Right lobe of liver (tissue), 6 donors: ENCODE results near the gene DOK6. TPM values are rescaled to one million over a fixed set of nuclear protein-coding genes. Genes with fewer than 3 reads are reported as not detected.
"Not testable (repeated sequence)": the region's sequence is repeated elsewhere in the genome, so short reads cannot be mapped to it uniquely, and the experiment has no call there.

Source experiments
- ATAC-seq, 4 donors: fragments of 200-7000 bp; cut with Tn5 transposase; one replicate each; pipeline ENCODE4 v1.9.1; 2020; ENCODE audit warnings: mild to moderate bottlenecking in 4 of 4, moderate library complexity in 4 of 4
- DNase-seq, 3 donors: peaks; one replicate each; pipeline ENCODE4 v3.0.0-alpha.2; 2020
- H3K27ac ChIP-seq, 3 donors: fragments of 200-600 bp; one replicate each; pipeline ENCODE4 v1.8.0; 2022
- H3K27me3 ChIP-seq, 2 donors: fragments of 200-600 bp; one replicate each; pipeline ENCODE4 v1.8.0; 2022
- H3K36me3 ChIP-seq, 4 donors: fragments of 200-600 bp; sonication (generic) in 1 of 4; one replicate each; pipeline versions ENCODE4 v1.5.1 to v1.8.0; 2017 to 2022; ENCODE audit warnings: control low read depth in 1 of 4
- H3K4me1 ChIP-seq, 4 donors: fragments of 200-600 bp; sonication (generic) in 1 of 4; one replicate each; pipeline versions ENCODE4 v1.5.1 to v1.8.0; 2017 to 2022; ENCODE audit warnings: control low read depth in 1 of 4
- H3K4me3 ChIP-seq, 3 donors: fragments of 200-600 bp; one replicate each; pipeline ENCODE4 v1.8.0; 2022
- H3K9me3 ChIP-seq, 4 donors: fragments of 200-600 bp; sonication (generic) in 1 of 4; one replicate each; pipeline versions ENCODE4 v1.5.1 to v1.8.0; 2017 to 2022; ENCODE audit warnings: control low read depth in 1 of 4
- CTCF ChIP-seq, 4 donors: fragments of 200-600 bp in 3 of 4; fragments of 450-650 bp in 1 of 4; IDR thresholded peaks; one replicate each; pipeline versions ENCODE4 v1.5.1 to v1.8.0; 2016 to 2022; ENCODE audit warnings: antibody characterized with exemption in 4 of 4, mild to moderate bottlenecking in 2 of 4
- POLR2A ChIP-seq: fragments of 450-650 bp; IDR thresholded peaks from one replicate; pipeline ENCODE4 v1.6.1; 2017; ENCODE audit warnings: antibody characterized with exemption, mild to moderate bottlenecking
- WGBS: methylation state at CpG from one replicate; pipeline ENCODE4 v1.1.6; 2018; ENCODE audit warnings: low coverage, low lambda C conversion rate; ENCODE audit not compliant: insufficient coverage; ENCODE audit errors: missing lambda C conversion rate; 5-methylcytosine and 5-hydroxymethylcytosine counted together
- intact Hi-C, 2 donors: fragments of 100-400 bp; cut with DNase I; formaldehyde crosslinking; loops; one replicate each; pipeline versions ENCODE4 v1.11.2 to v1.14.1; 2022
- long read RNA-seq: library from polyadenylated mRNA; unstranded; transcript quantifications from one replicate; pipeline ENCODE4 v2.0.0, GENCODE V29; 2019
- total RNA-seq, 6 experiments: library from RNA; depleted of rRNA in 2 of 6; stranded (reverse); fragments of >200 nt in 2 of 6; fragmentation: NEBNext Ultra II Directional in 3 of 6; extraction: Animal tissue kit (Norgen Biotek cat#: 25700) in 3 of 6; gene quantifications; one replicate each; pipeline versions ENCODE4 v1.1.0 to v1.2.4, GENCODE V29; 2016 to 2023
- donor health status: DM: no; HTN: yes; CAD: no.
- donor health status: DM: no; HTN: no; CAD: no.
- donor health status: DM: no; HTN: no; CAD: no.
- donor health status: DM: no; HTN: yes; CAD: no.
- donor health status: DM: no; HTN: yes; CAD: no.

DOK6 gene
- 1 to 10 TPM in 4 of 6 experiments, under 1 TPM in 1, not detected in 1; 0.37 to 2.9 (median 2.1) TPM for total RNA-seq
- long read RNA-seq = 0 reads

DNA sequence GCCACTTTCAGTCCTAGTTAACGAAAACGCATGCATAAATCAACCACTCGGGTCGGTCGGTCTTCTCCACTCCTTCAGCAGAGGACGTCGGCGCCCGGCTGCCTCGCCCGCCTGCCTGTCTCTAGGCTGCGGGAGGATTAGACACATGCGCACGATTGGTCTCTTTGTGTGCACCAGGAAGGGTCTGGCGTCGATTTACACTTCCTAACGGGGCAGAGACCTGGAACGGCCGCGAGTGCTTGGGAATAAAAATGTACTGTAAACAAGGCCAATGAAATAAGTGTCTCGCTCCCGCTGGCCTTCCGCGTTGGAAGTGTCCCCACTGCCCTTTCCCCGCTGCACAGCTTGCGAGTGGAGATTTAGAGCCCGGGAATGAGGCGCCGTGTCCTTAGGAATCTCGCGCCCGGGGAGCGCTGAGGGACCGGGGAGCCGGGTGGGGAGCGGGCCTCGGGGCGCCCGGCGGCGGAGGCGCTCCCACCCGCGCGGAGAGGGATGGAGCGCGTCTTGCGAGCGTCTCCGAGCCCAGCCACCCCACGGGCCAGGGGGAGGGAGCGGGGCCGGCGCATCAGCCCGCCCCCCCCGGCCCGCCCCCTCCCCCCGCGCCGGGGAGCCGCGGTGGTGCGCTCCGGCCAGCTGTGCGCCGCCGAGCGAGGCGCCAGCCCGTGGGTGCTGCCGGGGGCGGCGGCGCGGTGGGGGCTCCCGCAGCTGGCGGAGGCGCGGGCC, at the start of gene DOK6:
Gene DOK6, plus strand, starts transcription at position 636 of the 723 bp plus-strand sequence.
- no peak for TF ChIP-seq CTCF (IDR thresholded peaks at IDR 0.05)
- ATAC-seq (peak; percentile 76 to 83 (median 80)), DNase-seq (peak; percentile 60 to 68 (median 63))
- Histone ChIP-seq H3K9me3 (no peaks in the 10 kb centered on the region), H3K27ac (peak within 1 kb of the TSS in 2 of 3 donors; percentile 28 to 55), H3K27me3 (no peaks in the 10 kb centered on the region), H3K4me3 (peak within 1 kb of the TSS; percentile 52 to 69 (median 53)), H3K36me3 (no peaks in the 10 kb centered on the region), H3K4me1 (peaks cover 0 to 4% (median 0%) of the 10 kb centered on the region in 4 donors)
- 0% methylated on average over 23 of the region's 79 CpGs for WGBS
- intact Hi-C loops = no loop called here

DNA sequence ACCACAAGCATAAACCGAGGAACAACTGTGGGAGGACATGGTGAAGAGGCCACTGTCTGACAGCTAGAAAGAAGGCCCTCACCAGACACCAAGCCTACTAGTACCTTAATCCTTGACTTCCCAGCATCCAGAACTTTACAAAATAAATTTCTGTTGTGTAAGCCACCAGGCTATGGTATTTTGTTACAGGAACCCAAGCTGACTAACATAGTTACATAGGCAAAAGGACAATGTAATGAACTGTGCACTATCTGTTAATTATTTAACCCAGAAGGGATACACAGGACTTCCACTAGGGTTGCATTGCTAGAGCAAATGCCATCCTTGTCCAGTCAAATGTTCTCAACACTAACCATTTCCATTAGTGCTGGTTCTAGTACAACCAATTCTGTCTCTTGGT, 47.7 kb upstream of the DOK6 start:
- no peak overlapping the region for H3K27ac ChIP-seq
- no peaks in the 10 kb centered on the region for H3K36me3 ChIP-seq
- H3K27me3 ChIP-seq = no peaks in the 10 kb centered on the region
- no peak for ATAC-seq
- H3K4me1 ChIP-seq = no peaks in the 10 kb centered on the region
- DNase-seq = no peak
- 88% methylated on average over 1 of the region's 1 CpG for WGBS
- TF ChIP-seq POLR2A (no peak), CTCF (IDR thresholded peaks at IDR 0.05) (no peak)
- intact Hi-C loops = no loop called here
- H3K4me3 ChIP-seq = no peak overlapping the region
- H3K9me3 ChIP-seq = no peaks in the 10 kb centered on the region

- Histone ChIP-seq H3K27ac (no peak overlapping the region), H3K4me1 (no peaks in the 10 kb centered on the region), H3K27me3 (no peaks in the 10 kb centered on the region), H3K36me3 (no peaks in the 10 kb centered on the region), H3K4me3 (no peak overlapping the region), H3K9me3 (no peaks in the 10 kb centered on the region)
- intact Hi-C loops = no loop called here
- WGBS = 66% methylated on average over 4 of the region's 4 CpGs
- DNase-seq = no peak
- ATAC-seq = no peak
- TF ChIP-seq CTCF (IDR thresholded peaks at IDR 0.05) = no peak
- TF ChIP-seq POLR2A = no peak
Observed at GRCh38 chr18:69357590-69357989, 43.1 kb upstream of the DOK6 start.

DNA sequence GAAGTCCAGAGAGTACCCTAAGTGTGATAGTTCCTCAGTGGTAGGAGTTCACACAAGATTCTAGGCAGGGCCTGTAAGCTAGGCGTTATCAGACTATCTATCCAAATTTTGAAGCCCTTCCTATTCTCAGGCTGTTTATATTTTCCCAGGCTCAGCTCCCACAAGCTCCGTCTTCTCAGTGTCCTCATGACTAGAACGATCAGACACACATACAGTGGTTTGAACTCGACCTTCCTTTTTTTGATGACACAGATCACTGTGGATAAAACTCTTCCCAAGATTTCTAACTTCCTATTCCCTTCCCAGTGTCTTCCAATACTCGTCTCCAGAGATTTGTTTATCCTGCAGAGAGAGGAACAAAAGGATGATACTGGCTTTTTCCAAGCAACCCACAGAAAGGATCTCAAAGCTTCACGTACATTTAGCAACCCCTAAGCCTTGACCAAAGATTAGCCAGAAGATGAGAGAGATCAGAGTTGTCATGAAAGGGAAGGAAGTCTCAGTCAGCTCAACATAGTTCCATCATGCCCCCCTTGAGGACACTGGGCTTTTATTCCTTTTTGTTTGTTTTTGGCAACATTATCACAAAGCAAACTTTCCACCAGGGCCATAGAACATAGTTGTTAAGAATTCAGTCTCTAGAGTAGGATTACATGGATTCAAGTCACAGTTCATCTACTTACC, 42.3 kb upstream of the DOK6 start:
- DNase-seq (no peak), ATAC-seq (no peak)
- Histone ChIP-seq H3K9me3 (no peaks in the 10 kb centered on the region), H3K27ac (no peak overlapping the region), H3K27me3 (no peaks in the 10 kb centered on the region), H3K4me3 (no peak overlapping the region), H3K4me1 (no peaks in the 10 kb centered on the region), H3K36me3 (no peaks in the 10 kb centered on the region)
- TF ChIP-seq POLR2A (no peak), CTCF (IDR thresholded peaks at IDR 0.05) (no peak)
- WGBS = 36% methylated on average over 5 of the region's 6 CpGs
- intact Hi-C loops = no loop called here

DNA sequence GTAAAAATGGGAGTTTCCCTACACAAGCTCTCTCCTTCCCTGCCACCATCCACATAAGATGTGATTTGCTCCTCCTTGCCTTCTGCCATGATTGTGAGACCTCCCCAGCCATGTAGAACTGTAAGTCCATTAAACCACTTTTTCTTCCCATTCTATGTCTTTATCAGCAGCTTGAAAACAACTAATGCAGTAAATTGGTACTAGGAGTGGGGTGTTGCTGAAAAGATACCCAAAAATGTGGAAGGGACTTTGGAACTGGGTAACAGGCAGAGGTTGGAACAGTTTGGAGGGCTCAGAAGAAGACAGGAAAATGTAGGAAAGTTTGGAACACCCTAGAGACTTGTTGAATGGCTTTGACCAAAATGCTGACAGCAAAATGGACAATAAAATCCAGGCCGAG, 40.9 kb upstream of the DOK6 start:
- H3K27ac ChIP-seq, H3K36me3 ChIP-seq, DNase-seq, H3K4me3 ChIP-seq, intact Hi-C loops, H3K27me3 ChIP-seq, H3K4me1 ChIP-seq, H3K9me3 ChIP-seq, ATAC-seq: not testable (repeated sequence)
- WGBS = 89% methylated on average over 1 of the region's 1 CpG
